CD1c-positive myeloid dendritic cell (primary cell): ENCODE measurements around the gene SLU7.

Source experiments
- DNase-seq: peaks from one replicate; pipeline ENCODE4 v3.0.0-alpha.2; 2016; ENCODE audit errors: extremely low spot score

The SLU7 gene

DNA sequence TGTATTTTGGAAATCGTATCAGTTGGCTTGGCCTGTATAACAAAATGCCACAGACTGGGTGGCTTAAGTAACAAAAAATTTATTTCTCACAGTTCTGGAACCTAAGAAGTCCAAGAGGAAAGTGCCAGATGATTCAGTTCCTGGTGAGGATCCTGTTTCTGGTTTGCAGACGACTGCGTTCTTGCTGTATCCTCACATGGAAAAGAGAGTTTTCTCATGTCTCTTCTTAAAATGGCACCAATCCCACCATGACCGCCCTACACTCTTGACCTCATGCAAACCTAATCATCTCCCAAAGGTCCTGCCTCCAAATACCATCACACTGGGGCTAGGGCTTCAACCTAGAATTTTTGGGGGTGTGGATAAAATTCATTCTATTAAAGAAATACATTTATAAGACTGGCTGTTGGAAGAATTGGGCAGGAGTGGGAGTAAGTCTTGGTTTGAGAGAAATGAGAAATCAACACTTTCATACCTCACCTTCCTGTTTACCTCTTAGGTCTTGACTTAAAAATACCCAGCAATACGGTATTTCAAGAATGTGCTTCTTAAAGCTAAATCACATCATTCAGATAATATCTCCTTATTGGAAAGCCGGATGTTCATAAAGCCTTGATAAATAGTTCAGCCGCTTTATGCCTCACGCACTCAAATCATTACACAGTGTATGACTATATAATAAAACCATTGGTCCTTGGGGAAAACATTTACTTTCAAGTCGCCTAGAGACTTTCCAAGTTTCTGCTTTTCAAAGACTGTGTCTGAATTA, 31.5 kb upstream of the SLU7 start:
- no peak for DNase-seq

DNA sequence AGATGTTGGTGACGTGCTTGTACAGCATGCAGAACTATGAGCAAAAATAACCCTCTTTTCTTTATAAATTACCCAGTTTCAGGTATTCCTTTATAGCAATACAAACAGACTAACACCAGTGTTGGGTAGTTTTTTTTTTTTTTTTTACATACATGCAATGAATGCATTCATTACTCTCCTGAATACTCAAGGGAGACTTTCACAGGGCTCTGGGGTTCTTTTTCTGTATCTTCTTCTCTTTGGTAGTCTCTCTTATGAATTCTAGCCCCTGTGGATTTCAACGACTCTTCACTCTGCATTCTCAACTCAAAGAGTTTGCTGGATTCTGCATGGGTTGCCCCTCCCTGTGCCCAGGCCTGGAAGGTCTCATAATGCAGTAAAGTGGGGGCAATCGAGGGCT, 30.6 kb upstream of the SLU7 start:
- no peak for DNase-seq

DNA sequence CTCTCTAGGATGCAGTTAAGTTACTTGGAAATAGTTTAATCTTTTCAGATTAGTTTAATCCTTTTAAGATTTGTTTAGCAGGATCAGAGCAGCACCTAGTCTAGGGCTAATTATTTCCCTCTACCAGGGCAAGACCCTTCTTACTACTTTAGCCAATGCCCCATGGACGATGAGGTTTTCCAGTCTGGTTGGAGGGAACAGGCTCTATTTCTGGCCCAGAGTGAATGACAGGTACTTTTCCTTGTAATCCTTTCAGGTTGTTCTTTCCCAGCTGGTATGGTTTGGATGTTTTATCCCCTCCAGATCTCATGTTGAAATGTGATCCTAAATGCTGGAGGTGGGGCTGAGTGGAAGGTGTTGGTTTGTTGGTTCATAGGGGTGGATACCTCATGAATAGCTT, 30.0 kb upstream of the SLU7 start:
- no peak for DNase-seq

DNA sequence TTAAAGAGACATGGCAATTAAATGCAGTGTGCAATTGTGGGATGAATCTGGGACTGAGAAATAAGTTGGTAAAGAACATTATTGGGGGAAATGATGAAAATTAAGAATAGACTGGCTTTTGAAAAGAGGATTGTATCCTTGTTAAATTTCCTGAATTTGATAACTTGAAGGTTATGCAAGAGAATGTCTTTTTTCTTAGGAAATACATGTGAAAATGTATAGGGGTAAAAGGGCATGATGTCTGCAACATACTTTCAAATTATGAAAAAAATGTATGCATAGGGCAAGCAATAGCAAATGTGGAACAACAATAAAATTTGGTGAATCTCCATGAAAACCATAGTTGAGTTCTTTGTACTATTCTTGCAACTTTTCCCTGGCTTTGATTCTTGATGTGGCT, 26.9 kb upstream of the SLU7 start:
- DNase-seq, result no peak

DNA sequence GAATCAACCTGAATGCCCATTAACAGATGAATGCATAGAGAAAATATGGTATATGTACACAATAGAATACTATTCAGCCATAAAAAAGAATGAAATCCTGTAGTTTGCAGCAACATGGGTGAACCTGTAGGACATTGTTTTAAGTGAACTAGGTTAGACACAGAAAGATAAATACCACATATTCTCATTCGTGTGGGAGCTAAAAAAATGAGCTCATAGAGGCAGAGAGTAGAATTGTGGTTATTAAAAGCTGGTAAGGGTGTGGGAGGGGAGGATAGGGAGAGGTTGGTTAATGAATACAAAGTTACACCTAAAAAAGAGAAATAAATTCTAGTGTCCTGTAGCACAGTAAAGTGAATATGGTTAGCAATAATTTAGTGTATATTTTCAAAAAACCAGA, 26.3 kb upstream of the SLU7 start:
- no peak for DNase-seq

DNA sequence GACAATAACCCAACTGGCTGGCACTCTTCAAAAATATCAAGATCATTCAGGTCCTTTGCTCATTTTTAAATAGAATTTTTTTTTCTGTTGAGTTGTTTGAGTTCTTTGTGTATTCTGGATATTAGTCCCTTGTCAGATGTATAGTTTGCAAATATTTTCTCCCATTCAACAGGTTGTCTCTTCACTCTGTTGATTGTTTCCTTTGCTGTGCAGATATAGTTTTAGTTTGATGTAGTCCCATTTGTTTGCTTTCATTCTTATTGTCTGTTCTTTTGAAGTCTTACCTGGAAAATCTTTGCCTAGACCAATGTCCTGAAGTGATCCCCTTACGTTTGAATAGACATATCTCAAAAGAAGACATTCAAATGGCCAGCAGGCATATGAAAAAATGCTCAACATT, 25.5 kb upstream of the SLU7 start:
- no peak for DNase-seq

DNA sequence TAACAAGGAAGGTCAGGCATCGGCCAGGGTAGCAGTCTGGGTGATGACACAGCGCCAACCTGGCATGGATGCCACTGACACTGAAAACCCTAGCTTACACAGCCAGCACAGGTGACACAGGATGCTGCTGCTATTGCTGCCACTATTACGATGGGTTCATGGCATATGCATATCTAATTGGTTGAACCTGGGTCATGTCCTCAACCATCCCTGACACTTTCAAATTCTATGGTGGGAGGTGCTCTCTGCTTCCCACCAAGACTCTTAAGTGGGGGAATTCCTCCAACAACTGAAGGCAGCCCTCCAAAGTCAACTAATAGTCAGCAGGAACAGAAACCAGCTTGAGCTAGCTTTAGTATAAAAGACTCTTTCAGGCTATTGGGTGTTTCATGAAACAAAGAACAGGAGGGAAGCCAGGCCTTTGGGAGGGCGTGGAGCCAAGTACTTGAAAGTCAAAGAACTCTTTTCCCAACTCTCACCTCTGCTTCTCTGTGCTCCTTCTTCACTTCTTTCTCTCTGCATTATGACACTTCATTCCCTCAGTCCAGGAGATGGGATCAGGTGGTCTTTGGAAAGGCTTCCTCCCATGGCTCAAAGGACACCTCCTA, 24.0 kb upstream of the SLU7 start:
- DNase-seq, result no peak

DNA sequence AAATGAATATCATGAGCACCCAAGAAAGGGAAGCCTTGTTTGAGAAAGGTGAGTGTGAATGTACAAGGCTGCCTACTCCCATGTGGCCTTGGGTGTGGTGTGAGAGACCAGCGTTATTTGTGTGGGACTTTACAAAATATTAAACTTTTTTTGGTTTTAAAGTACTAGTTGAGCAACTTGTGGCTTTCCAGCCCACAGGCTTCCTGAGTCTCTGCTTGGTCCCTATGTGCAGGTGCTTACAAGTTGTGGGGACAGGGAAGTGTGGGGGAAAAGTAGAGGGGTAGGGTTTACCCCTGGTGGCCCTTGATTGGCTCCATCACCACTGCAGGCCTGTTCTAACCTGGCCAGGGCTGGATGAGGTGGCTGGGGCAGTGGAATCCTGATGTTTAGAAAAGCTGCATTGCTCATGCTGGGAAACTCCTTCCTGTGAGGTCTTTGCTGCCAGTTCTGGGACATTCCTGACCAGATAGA, 22.5 kb upstream of the SLU7 start:
- DNase-seq, result no peak

DNA sequence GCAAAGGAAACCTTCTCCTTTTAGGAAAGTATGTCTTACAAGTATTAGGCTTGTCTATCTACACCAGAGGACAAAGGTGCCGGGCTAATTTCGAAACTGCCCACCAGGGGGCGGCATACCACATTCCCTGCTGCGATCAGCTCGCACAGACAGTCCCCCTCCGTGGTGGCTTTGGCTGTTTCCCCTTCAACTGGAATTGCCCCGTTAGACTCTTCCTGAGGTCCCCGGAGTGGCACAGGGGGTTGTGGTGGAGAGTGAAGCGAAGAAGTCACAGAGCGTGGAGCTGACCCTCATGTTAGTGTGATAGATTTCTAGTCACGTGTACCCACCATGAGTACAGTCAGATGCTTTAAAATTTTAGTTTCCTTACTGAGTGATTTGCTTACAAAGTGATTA, 20.3 kb upstream of the SLU7 start:
- peak; percentile 89 for DNase-seq

DNA sequence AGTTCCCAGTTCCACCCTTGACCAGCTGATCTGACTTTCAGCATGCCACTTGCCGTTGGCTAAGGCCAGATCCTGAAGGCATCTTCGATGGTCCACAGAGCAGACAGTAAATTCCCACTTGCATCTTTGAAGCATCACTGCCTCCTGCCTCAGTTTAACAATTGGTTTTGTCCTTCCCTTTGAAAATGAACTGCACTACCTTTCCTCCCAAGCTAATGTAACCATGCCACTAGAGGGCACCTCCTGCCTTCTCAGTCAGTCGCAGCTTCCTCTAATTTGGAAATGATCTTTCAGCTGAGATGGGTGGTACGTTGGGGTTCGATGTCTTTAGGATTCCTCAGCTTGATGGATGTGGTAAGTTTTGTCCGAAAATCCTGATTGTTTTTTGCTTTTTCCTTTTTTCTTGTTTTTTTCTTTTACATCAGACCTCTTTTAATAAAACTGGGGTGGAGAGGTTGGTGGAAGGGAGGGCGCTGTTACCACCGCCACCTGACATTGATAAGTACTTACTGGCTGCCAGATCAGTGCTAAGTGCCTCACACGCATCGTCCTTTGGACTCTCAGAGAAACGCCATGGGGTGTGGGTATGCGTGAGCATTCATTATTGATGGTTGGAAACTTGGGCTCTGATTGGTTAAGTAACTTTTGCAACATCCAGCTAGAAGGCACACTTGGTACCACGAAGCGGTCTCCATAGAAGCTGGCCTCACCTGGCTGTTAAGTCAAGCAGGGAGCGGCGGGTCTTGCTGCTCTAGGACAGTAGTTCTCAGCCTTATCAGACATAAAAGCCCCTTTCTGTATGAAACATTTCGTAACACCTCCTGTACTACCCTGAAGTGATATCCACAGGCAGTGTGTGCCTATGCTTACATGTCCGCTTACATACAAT, 19.7 kb upstream of the SLU7 start:
- peak; percentile 78 for DNase-seq

DNA sequence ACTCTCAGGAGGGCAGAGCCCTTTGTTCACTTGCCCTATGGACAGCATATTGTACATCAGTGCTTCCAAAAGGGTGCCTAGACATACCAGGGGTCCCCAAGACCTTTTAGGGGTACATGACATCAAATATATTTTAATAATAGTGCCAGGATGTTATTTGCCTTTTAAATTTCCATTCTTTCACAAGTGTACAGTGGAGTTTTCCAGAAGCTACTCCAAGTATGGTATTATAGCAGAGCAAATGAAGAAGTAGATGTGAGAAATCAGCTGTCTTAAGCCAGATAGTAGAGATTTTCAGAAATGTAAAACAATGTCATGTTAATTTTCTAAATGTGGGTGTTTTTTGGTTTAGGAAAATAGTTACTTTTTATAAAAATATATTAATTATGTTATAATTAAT, 18.4 kb upstream of the SLU7 start:
- no peak for DNase-seq

DNA sequence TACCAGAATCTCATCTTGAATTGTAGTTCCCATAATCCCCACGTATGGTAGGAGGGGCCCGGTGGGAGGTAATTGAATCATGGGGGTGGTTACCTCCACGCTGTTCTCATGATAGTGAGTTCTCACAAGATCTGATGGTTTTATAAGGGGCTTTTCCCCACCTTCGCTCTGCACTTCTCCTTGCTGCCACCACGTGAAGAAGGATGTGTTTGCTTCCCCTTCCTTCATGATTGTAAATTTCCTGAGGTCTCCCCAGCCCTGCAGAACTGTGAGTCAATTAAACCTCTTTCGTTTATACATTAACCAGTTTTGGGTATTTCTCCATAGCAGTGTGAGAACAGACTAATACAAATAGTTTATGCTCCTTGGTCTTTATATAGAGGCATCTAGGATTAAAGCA, 17.8 kb upstream of the SLU7 start:
- peak; percentile 54 for DNase-seq

DNA sequence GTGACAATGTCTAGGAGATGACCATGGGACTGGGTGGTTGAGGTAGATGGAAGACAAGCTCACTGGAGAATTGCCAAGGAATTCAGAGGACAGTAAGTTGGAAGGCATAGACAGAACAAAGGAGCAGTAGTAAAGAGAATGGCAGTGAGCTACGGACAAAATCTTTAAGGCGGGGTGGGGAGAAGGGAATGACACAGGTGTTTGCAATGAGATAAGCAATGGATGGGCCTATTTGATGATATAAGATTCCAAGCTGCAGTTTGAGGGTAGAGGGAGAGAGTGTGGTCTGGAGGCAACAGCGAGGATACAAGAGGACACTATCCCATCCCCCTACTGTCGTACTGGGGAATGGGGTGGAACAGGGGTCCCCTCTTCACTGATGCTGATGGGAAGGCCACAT, 17.1 kb upstream of the SLU7 start:
- DNase-seq, result no peak

DNA sequence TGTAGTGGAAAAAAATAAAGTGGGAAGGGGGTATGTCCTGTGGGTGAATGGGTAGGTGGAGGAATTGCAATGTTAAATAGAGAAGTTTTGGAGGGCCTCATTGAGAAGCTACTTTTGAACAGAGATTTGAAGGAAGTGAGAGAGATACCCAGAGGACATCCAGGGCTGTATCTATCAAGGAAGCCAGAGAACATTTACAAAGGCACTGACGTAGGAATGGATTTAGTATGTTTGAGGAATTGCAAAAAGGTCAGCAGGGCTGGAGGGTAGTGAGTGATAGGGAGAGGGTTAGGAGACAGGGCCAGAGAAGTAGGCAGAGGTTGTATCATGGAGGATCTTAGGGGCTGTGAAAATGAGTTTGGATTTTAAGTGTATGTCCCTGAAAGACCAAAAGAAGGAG, 16.7 kb upstream of the SLU7 start:
- DNase-seq, result peak; percentile 56

DNA sequence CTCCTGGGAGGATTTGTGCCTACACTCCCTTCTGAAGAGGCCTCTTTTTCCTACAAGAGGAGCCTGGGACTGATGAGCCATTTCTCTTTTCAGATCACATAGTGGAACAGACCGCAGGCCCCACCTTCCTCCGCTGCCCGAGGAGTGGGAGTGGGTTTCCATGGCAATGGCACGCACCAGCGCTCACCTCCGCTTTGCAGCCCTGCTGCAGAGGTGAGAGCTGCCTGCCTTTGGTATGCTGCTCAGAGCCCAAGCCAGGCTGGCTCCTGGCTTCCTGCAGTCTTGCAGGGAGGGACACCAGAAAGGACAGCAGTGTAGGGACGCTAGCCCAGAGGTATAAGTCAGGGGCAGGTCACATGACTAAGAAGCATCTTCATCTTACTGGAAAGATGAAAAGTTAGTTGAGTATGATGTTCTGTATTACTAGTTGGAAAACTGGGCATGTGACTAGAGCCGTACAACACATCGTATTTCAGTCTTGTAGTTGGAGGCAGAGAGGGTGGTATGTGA, 15.2 kb upstream of the SLU7 start:
- DNase-seq, result no peak

DNA sequence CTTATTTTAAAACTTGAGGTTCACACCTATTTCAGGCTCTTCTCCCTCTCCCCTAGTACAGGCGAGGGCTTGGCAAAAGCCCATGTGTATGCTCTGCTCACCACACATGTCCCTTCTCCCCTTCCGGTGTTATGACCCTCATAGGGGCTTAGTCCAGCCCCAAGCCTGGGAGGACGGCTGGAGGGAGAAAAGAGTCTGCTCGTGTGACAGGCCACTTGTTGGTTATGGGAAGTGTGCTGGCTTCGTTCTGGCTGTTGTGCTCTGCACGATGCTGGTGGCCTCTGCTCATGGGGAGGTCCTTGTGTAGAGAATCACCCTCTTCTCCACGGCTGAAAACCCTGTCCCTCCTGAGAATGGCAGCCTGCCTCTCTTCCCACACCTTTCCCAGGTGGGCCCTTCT, 13.9 kb upstream of the SLU7 start:
- DNase-seq, result no peak

DNA sequence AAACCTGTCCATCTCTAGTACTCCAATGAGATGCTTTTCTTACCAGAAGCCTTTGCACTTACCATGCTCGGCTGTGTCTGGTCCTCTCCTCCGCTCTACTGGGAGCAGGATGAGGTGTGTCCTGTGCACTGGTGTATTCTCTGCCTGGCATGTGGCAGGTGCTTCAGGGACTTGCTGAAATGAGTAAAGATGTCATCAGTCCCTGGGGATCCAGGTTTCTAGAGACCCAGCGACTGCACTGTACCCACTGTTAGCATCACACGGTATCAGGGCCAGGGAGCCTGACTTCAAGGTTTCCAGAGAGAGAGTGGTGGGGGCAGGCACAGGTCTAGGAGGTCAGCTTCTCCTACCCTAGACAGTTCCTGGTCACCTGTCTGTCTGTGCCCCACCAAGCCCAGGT, 13.3 kb upstream of the SLU7 start:
- DNase-seq, result no peak

DNA sequence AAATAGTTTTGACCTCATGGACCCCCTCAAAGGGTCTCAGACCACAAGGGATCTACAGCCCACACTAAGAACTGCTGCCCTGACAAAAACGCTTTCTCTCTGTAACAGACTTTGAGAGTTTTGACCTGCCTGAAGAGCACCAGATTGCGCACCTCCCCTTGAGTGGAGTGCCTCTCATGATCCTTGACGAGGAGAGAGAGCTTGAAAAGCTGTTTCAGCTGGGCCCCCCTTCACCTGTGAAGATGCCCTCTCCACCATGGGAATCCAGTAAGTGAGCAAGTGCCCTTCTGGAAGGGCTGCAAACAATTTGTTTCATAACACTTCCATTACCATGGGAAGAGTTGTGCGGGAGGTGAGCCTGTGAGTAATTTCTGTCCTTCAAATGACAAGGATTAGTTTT, 8.7 kb upstream of the SLU7 start:
- DNase-seq, result no peak

DNA sequence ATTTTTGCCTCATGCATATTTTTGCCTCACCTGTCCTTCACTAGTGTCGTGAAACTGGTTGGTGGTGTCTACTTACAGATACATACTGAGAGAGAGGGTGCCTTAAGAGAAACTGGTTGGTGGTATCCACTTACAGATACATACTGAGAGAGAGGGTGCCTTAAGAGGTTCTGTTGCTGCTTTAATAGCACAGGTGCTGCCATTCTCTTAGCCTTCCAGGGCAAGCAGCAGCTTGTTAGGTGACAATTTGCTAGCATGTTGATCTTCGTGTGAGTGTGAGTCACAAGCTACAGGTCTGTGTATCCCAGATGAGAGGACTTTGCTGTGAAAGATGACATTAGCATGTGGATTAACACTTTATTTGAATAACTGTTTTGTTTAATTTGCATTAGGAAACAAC, 4.2 kb upstream of the SLU7 start:
- DNase-seq, result no peak

DNA sequence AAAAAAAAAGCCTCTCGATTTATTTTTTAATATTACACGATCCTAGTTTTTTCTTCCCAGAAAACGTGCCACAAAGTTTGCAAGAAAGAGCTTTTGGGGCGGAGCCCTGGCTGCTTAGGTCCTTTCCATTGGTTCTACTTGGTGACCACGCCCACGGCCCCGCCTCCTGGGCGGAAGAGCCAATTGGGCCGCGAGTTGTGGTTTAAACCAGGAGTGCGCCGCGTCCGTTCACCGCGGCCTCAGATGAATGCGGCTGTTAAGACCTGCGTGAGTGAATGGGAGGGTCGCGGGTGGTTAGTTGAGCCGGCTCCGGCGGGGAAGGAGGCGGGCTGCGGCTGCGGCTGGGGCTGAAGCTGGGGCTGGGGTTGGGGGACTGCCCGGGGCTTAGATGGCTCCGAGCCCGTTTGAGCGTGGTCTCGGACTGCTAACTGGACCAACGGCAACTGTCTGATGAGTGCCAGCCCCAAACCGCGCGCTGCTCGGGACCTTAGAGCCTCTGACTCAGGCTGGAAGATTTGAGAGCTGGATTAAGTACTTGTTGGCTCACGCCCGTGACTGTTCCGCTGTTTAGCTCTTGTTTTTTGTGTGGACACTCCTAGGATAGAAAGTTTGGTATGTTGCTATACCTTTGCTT, 2.9 kb upstream of the SLU7 start, which contains the start of gene PTTG1:
PTTG1 (plus strand) TSS at position 231 of the 634 bp plus-strand sequence. CDS start 458 bp downstream, outside the sequence.
- peak; percentile 98 for DNase-seq

DNA sequence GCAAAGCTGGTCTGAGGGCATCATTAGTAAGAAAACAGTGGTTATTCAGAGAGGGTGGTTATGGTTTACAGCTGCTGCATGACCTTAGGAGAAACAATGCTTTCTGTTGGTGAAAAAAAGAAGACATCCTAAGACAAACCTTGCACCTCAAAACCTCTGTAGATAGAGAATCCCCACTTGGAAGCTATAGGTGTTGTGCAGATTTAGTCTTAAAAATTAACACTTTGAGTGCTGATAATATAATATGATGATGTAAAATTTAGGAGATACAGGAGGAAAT, 1.4 kb upstream of the SLU7 start:
- no peak for DNase-seq
